ENCODE data around the gene RFLNA. TPM values are rescaled to one million over a fixed set of nuclear protein-coding genes. Genes with fewer than 3 reads are reported as not detected.

Gene RFLNA
- polyA plus RNA-seq, 1 donor (not counting 4 experiments of a cell fraction or from before 2014, with no cell fraction given), result 1.1 TPM

- no peak for TF ChIP-seq CTCF (optimal IDR thresholded peaks at IDR 0.05 in 1 of 3, IDR thresholded peaks at IDR 0.05 in 1 of 3, conservative IDR thresholded peaks at IDR 0.05 in 1 of 3; ENCODE audit: extremely low read depth in 1 of 3, insufficient read depth in 2 of 3, low read length in 3 of 3)
- no peak for TF ChIP-seq EZH2 (IDR thresholded peaks at IDR 0.05; ENCODE audit: low read length)
- dilution Hi-C loops (cut with MboI; ENCODE audit: extremely low pct_ligation_motif_present, low sequenced_read_pairs), result no loop called here
- Histone ChIP-seq H3K27me3 (ENCODE audit: control insufficient read depth, extremely low read depth, insufficient read depth, low read length) (peaks cover 7% of the 10 kb centered on the region), H4K20me1 (ENCODE audit: control insufficient read depth, extremely low read depth, insufficient read depth, low read length) (no peaks in the 10 kb centered on the region), H3K9ac (ENCODE audit: control insufficient read depth, extremely low read depth, insufficient read depth, low read length) (no peak overlapping the region), H3K4me2 (ENCODE audit: control insufficient read depth, extremely low read depth, insufficient read depth, low read depth, low read length) (no peak overlapping the region), H3K4me1 (ENCODE audit: control insufficient read depth, extremely low read depth, insufficient read depth, low read length) (no peaks in the 10 kb centered on the region), H3K27ac (ENCODE audit: control insufficient read depth, insufficient read depth, low read length) (no peak overlapping the region), H3K36me3 (ENCODE audit: control insufficient read depth in 2 of 2, extremely low read depth in 1 of 2, insufficient read depth in 2 of 2, low read length in 2 of 2) (no peaks in the 10 kb centered on the region), H2AFZ (ENCODE audit: control insufficient read depth, low read length) (no peak overlapping the region), H3K79me2 (ENCODE audit: control insufficient read depth, insufficient read depth, low read length) (no peaks in the 10 kb centered on the region), H3K9me1 (ENCODE audit: control insufficient read depth, extremely low read depth, insufficient read depth, low read length) (no peaks in the 10 kb centered on the region), H3K4me3 (ENCODE audit: control insufficient read depth in 2 of 3, extremely low read depth in 1 of 3, insufficient read depth in 2 of 3, low read depth in 1 of 3, low read length in 3 of 3) (no peak overlapping the region), H3K9me3 (ENCODE audit: control insufficient read depth, low read depth, low read length) (no peaks in the 10 kb centered on the region)
- DNase-seq (ENCODE audit: low read depth, low spot score) (no peak), FAIRE-seq (no peak)
Measured at GRCh38 chr12:124317400-124317799, 22.5 kb downstream of the RFLNA start.

GRCh38 chr12:124318278-124319020 is 23.6 kb downstream of the RFLNA start:
- no peaks in the 10 kb centered on the region for H4K20me1 ChIP-seq (ENCODE audit: control insufficient read depth, extremely low read depth, insufficient read depth, low read length)
- H3K9me3 ChIP-seq (ENCODE audit: control insufficient read depth, low read depth, low read length), result peaks cover under 1% of the 10 kb centered on the region
- no peaks in the 10 kb centered on the region for H3K79me2 ChIP-seq (ENCODE audit: control insufficient read depth, insufficient read depth, low read length)
- no peaks in the 10 kb centered on the region for H3K4me1 ChIP-seq (ENCODE audit: control insufficient read depth, extremely low read depth, insufficient read depth, low read length)
- dilution Hi-C loops (cut with MboI; ENCODE audit: extremely low pct_ligation_motif_present, low sequenced_read_pairs), result no loop called here
- no peak overlapping the region for H2AFZ ChIP-seq (ENCODE audit: control insufficient read depth, low read length)
- no peak overlapping the region for H3K4me2 ChIP-seq (ENCODE audit: control insufficient read depth, extremely low read depth, insufficient read depth, low read depth, low read length)
- H3K27ac ChIP-seq (ENCODE audit: control insufficient read depth, insufficient read depth, low read length), result no peak overlapping the region
- H3K9me1 ChIP-seq (ENCODE audit: control insufficient read depth, extremely low read depth, insufficient read depth, low read length), result no peaks in the 10 kb centered on the region
- no peak overlapping the region for H3K4me3 ChIP-seq (ENCODE audit: control insufficient read depth in 2 of 3, extremely low read depth in 1 of 3, insufficient read depth in 2 of 3, low read depth in 1 of 3, low read length in 3 of 3)
- DNase-seq (ENCODE audit: low read depth, low spot score) (no peak), FAIRE-seq (no peak)
- peaks cover 7% of the 10 kb centered on the region for H3K27me3 ChIP-seq (ENCODE audit: control insufficient read depth, extremely low read depth, insufficient read depth, low read length)
- peaks cover 0 to under 1% of the 10 kb centered on the region in 2 experiments for H3K36me3 ChIP-seq (ENCODE audit: control insufficient read depth in 2 of 2, extremely low read depth in 1 of 2, insufficient read depth in 2 of 2, low read length in 2 of 2)
- H3K9ac ChIP-seq (ENCODE audit: control insufficient read depth, extremely low read depth, insufficient read depth, low read length), result no peak overlapping the region
- TF ChIP-seq CTCF (optimal IDR thresholded peaks at IDR 0.05 in 1 of 3, IDR thresholded peaks at IDR 0.05 in 1 of 3, conservative IDR thresholded peaks at IDR 0.05 in 1 of 3; ENCODE audit: extremely low read depth in 1 of 3, insufficient read depth in 2 of 3, low read length in 3 of 3), result no peak
- no peak for TF ChIP-seq EZH2 (IDR thresholded peaks at IDR 0.05; ENCODE audit: low read length)
